NCI-H2171 treated with DMSO at 0.1 percent for 48 hours (cell line): ENCODE measurements around the gene TRABD.

Experiments used
- DNase-seq: peaks from one replicate; lab custom pipeline; 2025; lab: John Stamatoyannopoulos, UW

TRABD gene

GRCh38 chr22:50173983-50174355, 11.7 kb upstream of the TRABD start:
- no peak for DNase-seq

- DNase-seq, result no peak
Observed at GRCh38 chr22:50174382-50175190, 11.1 kb upstream of the TRABD start.

- DNase-seq, result no peak
Observed at GRCh38 chr22:50175191-50175461, 10.6 kb upstream of the TRABD start.

GRCh38 chr22:50175921-50176849, 9.5 kb upstream of the TRABD start:
- DNase-seq, result no peak

GRCh38 chr22:50176850-50177536, 8.7 kb upstream of the TRABD start:
- no peak for DNase-seq

- no peak for DNase-seq
Observed at GRCh38 chr22:50177537-50178470, 7.9 kb upstream of the TRABD start.

- no peak for DNase-seq
Observed at GRCh38 chr22:50178471-50178864, 7.2 kb upstream of the TRABD start.

- no peak for DNase-seq
Observed at GRCh38 chr22:50178871-50179869, 6.5 kb upstream of the TRABD start.

- no peak for DNase-seq
Observed at GRCh38 chr22:50179937-50180726, 5.6 kb upstream of the TRABD start.

GRCh38 chr22:50180727-50181521, 4.8 kb upstream of the TRABD start:
- no peak for DNase-seq

GRCh38 chr22:50182176-50183081, 3.3 kb upstream of the TRABD start:
- no peak for DNase-seq

- no peak for DNase-seq
Observed at GRCh38 chr22:50183141-50183971, 2.4 kb upstream of the TRABD start.

- DNase-seq, result no peak
Observed at GRCh38 chr22:50184004-50184901, 1.5 kb upstream of the TRABD start.

GRCh38 chr22:50184902-50185374, 775 bp upstream of the TRABD start:
- DNase-seq, result no peak

GRCh38 chr22:50186181-50186714, 535 bp downstream of the TRABD start:
- no peak for DNase-seq
